DMS114 treated with DMSO at 0.1 percent for 48 hours (cell line): Measurements from ENCODE around the gene TTLL12.

ENCODE experiments used
- DNase-seq: peaks from one replicate; lab custom pipeline; 2025; ENCODE audit not compliant: unreplicated experiment; lab: John Stamatoyannopoulos, UW

TTLL12 gene

DNA sequence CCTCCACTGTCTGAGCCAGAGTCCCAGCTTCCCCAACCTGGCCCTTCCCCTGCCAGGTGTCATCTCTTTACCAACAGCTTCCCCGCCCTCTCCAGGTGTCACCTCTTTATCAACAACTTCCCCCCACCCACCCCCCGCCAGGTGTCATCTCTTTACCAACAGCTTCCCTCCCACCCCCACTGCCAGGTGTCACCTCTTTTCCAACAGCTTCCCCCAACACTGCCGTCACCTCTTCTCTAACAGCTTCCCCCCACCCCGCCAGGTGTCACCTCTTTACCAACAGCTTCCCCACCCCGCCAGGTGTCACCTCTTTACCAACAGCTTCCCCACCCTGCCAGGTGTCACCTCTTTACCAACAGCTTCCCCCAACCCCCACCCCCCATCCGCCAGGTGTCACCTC is 29.8 kb upstream of the TTLL12 start:
- no peak for DNase-seq

DNA sequence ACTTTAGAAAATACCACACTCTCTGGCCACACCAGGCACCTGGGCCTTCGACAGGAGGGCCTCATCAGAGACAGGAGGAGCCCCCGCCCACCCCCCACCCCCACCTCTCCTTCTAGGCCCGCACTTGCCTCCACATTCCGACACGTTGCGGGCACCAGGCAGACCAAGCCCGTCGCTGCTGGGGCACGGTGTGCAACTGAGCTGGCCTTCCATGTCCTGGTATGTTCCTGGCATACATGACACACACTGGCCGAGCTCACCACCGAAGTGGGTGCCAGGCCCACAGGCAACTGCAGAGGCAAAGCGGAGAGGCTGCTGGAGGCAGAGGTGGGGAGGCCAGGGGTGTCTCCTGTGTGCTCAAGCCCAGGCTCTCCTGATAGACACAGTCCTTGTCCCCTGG is 27.0 kb upstream of the TTLL12 start:
- DNase-seq = no peak

DNA sequence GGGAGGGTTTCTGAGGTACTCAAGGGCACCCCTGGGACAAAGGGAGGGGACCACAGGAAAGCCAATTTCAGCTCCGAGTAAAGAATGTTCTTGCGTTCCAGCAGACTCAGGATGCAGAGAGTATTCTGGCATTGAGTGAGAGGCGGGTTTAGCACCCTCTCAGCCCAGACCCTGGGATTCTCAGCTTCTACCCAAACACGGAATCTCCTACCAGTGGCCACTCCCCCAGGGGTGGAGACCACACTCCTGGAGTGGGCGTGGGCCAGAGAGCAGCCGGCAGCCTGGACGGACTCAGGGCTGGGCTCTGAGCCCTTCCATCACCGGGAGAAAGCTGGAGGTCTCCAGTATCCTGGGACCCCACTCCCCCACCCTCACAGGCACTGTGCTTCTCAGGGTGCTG is 26.1 kb upstream of the TTLL12 start:
- DNase-seq = no peak

DNA sequence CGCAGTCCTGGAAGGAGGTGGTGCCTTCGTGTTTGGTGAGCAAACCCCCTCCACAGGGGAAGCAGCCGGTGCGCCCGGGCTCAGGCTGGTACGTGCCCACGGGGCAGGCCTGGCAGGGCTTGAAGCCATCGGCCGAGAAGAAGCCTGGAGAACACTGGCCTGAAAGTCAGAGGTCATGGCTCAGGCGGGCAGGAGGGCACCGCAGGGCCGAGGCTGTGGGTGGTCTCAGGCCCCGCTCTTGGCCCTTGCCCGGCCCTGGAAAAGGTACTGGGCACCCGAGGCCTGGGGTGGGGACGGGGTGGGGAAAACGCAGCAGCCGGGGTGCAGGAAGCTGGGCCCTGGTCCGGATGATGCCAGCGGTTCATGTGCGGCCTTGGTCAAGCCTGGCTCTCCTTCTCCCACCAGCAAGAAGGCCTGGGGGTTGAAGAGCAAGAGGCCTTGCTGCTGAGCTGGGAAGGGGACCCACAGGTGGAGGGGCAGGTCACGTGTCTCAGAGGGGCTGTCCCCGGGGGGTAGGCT is 25.6 kb upstream of the TTLL12 start:
- DNase-seq = no peak

DNA sequence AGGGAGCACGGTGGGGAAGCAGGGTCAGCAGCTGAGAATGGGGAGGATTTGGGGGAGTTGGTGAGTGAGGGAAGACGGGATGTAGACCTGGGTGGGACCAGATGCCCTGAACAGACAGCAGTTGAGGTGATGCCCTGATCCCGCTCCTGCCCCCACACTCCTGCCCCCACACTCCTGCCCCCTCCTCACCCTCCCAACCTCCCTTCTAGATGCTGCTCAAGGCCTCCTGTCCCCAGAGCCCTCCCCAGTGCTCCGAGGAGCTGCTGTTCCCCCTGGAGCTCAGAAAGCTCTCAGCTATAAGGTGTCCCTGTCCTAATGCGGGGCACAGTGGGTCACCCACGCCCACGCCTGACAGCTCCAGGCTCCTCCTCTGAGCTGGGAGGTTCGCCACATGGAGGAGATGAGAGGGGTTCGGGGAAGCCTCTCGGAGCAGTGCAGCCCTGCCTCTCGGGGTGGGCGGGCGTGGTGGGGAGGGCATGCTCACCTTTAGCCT is 25.1 kb upstream of the TTLL12 start:
- DNase-seq = no peak

DNA sequence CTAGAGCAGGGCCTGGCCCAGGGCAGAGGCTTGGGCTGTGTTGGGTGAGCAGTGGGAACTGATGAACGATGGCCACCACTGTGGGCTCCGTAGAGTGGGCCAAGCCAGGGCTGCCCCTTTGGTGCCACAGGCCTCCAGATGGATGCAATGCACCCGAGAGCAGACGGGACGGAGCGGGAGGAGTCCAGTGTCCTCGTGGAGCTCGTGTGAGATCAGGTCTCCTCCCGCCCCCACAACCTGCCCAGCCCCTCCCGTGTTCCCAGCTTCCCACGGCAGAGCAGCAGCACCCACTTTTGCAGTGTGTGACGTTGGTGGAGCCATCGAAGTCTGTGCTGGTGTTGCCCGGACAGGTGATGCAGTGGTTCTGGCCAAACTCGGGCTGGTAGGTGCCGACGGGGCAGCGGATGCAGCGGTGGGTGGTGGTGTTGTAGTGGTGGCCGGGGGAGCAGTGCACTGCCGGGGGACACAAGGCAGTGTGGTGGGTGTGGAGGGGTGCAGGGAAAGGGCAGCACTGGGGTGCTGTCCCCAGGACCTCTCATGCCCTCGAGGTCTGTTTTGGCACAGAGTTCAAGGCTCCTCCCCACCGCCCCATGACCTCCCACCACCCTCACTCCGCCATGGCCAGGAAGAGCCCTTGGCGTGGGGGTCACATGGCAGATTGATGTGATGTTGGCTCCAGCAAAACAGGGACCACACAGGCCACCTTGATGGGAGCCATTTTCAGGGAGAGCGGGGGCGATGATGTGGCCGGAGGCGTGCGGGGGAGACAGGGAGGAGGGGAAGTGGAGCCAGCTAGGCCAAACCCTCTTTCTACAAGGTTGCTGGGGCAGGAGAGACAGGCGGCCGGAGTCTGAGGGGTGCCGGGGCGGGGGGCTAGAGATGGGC is 23.9 kb upstream of the TTLL12 start:
- DNase-seq = no peak

DNA sequence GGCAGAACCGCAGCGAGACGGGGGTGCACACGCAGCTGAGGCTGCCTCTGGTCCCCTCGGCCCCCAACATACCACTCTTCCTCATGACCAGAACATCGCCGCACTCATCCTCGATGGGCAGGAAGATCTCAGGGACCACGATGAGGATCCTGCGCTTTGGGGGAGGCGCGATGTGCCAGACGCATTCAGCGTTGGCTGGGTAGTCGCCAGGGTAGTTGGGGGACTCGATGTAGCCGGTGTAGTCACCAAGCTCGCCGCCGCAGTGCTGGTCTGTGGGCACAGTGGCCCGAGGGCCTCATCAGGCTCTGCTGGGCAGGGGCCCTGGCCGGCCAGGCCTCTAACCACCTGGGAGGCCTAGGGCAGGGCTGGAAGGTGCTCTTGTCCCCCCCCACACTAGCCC is 23.0 kb upstream of the TTLL12 start:
- DNase-seq = no peak

DNA sequence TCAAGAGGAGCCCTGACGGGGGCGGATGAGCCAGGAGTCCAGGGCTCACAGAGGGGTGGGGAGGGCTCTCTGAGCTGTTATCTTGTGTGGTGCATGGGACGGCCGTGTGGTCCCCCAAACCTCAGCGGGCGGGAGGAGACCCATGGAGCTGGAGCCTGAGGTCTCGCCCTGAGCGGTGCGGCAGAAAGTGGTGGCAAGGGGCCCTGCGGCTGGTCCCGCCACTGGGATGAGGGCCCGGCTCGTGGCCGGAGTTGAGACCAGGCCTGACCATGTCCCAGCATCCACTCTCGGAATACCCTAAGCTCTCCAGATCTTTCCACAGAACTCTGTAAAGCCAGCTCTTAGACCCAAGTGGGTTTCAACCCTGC is 22.6 kb upstream of the TTLL12 start:
- DNase-seq = no peak

DNA sequence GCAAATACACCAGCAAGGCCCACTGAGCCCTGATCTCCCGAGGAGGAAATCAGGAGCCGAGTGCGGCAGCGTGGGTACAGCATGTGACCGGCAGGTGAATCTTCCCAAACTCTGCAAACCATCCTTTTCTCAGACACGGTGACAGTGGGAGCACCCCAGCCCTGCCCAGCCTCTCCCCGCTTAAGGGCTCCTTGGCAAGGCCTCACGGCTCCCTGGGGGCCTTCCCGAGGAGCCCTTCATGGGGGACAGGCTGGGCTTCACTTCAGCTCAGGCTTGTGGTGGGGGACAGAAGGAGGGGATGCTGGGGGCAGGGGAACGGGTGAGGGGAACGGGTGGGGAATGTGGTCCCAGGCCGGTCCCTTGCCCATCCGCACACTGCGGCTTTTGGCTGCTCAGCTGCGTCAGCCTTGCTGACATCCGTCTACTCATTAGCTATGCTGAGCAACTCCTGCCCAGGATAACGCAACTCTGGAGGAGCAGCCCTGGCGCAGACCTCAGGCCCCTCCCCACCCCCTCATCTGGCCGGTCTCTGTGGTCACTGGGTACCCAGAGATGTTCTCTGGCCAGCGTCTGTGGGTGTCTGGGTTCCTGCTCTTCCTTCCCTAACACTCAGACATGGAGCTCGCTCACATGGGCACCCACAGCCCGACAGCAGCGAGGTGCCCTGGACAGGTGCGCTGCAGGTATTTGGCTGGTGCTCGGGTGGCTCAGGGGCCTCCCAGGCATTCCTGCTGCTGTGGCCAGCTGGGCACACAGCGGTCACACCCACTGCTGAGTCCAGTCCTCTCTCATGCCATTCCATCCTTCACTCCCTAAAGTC is 22.0 kb upstream of the TTLL12 start:
- no peak for DNase-seq

DNA sequence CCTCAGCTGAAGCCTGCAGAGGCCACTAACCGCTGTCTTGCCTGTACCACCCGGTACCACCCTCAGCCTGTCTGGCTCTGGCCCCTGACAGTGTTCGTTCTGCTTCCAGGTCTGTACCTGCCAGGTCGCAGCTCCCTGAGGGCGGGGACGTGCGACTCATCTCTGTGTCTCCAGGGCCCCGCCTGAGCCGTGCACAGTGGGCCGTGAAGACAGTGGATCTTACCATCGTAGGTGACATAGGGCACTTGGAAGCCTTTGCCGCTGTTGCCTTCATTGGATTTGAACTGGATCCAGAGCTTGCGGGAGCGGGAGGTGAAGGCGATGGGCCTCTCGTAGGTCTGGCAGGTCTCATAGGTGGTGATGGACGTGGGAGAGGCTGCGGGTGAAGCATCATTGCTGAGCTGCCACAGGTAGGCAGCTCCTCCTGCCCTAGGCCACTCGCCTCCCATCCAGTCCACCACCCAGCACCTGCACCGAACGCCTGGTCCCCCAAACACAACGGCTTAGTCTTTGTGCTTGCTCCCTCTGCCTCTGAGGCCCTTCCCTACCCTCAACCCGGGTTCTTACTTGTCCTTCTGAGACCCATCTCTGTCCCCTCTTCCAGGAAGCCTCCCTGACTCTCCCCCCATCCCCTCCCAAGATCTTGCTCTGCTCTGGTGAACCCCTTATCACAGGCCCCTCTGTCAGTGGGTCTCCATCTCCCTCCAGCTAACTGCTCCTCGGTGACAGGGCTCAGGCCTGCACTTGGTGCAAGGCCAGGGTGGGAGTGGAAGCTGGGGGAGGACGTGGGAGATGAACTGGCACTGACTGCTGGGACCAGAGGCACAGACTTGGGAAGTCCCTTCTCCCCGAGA is 21.1 kb upstream of the TTLL12 start:
- DNase-seq = no peak

DNA sequence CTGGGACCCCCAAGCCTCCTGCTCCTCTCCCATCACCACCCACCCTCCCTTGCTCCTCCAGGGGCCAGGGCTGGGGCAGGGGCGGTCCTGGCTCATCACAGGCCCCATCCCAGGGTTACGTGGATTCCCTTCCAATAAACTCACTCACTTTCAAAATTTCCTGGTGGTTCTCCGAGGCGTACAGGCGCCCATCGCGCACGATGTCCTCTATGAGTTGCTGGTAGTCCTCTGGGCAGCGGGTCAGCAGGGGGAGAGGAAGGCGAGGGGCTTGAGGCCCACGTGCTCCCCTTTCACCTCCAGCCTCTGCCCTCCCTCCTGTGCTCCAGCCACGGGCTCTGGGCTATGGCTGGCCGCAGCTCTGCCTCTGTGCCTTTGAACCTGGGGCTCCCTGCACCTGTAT is 20.5 kb upstream of the TTLL12 start:
- no peak for DNase-seq

DNA sequence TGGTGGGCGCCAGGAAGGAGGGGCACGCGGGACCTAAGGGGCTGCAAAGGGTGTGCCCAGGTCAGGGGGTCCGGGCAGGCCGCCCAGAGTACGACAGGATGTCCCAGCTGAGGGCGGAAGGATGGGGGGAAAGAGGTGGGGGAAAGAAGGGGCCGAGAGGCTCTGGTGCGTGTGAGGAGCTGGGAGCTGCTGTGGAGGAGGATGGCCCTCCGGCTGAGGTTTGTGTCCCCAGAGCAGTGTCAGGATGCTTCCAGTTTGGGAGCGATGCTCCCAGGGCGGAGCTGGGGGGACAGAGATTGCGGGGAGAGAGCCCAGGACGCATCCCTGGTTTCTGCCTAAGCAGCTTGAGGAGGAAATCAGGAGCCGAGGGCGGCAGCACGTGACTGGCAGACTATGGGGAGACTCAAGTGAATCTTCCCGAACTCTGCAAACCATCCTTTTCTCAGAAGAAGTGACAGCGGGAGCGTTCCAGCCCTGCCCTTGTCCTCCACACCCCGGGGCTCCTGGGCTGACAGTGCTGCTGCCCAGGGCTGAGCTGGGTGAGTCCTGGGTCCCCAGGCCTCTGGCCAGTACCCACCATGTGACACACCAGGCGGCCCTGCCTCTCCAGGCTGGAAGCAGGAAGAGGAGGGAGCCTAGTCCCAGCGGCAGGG is 19.7 kb upstream of the TTLL12 start:
- no peak for DNase-seq

DNA sequence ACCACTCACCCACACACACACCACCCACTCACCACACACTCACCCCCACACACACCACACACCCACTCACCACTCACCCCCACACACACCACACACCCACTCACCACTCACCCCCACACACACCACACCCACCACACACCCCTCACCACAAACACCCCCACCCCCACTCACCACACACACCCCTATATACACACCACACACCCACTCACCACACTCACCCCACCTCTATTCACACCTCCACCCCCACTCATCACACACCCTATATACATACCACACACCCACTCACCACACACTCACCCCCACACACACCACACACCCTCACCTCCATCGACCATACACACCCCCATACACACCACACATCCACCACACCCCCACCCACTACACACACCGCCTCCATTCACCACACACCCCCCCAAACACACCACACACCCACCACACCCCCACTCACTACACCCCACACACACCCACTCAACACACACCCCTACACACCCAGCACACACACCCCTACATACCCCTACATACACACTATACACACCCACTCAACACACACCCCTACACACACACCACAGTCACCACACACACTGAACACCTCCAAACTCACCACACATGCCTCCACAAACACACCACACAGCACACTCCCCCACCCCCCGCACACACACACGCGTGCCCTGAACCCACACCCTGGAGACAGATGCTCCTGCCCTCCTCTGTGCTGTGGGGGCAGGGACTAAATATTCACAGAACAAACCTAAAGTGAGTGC is 19.0 kb upstream of the TTLL12 start:
- no peak for DNase-seq

DNA sequence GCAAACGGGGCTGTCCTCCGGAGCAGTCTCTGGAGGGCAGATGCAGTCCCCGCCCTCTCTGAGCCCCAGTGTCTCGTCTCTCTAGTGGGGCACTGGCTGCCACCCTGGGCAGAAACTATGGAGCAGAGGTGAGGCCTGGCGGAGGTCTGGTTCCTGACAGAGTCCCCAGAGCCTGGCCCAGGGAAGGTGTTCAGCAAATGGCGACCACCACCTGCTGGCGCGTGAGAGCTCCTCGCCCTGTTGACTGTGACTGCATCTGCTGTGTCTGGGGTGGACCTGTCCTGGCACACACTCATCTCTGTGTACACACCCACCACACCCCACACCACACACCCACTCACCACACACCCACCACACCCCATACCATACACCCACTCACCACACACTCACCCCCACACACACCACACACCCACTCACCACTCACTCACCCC is 18.3 kb upstream of the TTLL12 start:
- DNase-seq = no peak

DNA sequence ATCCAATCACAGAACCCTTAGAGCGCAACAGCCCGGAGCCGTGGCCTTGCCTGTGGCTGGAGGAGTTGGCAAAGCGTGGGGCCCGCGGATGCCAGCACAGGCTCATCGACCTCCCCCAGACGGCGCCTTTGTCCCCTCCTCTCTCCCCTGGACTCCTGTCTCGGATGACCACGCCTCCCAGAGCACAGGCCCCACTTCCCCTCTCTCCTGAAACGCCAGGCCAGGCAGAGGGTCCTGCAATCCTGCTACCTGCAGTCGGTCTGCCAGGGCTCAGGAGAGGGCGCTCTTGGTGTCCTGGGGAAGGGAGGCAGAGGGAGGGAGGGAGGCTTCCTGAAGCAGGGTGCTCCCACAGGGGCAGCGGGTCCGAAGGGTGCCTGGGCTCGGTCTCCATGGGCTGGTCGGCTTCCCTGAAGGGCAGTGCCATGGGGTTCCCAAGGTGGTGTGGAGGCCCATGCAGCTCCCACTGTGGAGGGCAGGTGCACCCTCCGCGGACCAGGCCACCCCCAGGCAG is 16.6 kb upstream of the TTLL12 start:
- DNase-seq = no peak

DNA sequence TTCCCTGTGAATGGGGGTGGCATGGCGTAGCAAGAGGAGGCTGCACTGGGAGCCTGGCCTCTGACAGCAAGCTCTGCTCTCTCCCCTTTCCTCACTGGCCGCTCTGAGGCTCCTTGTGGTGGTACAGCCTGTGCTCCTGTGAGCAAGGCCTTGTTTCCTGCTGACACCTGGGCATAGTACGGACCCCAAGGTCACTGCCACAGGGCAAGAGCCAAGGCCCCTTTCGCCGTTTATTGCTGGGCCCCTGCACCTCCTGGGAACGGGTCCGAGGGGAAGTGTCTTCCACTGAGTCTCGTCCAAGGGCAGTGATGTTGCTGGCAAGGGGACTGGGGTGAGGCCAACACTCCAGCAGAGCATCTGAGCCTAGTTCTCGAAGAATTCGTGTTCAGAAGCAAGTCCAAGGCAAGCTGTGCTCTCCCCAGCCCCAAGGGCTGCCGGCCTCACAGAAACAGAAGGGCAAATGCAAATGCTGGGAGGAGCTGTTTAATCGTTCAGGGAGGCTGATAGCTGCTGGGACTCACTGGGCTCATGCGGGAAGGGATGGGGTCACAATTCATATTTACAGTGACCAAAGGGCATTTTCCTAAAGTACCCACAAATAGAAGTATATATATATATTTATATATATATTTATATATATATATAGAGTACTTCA is 15.9 kb upstream of the TTLL12 start:
- no peak for DNase-seq

DNA sequence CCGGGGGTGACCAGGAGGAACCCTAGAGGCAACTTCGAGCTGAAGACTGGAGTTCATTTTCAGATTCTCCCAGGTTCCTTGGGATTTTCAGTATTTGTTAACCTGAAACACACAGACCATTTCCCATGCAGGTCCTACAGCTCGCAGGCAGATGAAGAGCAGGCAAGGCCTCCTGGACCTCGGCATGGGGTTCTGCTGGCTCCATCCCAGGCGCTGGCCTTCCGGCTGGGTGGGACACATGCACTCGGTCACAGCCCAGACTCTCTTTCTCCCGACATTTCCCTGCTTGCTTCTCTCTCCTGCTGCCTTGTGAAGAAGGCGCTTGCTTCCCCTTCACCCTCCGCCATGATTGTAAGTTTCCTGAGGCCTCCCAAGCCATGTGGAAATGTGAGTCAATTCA is 15.4 kb upstream of the TTLL12 start:
- DNase-seq = no peak

DNA sequence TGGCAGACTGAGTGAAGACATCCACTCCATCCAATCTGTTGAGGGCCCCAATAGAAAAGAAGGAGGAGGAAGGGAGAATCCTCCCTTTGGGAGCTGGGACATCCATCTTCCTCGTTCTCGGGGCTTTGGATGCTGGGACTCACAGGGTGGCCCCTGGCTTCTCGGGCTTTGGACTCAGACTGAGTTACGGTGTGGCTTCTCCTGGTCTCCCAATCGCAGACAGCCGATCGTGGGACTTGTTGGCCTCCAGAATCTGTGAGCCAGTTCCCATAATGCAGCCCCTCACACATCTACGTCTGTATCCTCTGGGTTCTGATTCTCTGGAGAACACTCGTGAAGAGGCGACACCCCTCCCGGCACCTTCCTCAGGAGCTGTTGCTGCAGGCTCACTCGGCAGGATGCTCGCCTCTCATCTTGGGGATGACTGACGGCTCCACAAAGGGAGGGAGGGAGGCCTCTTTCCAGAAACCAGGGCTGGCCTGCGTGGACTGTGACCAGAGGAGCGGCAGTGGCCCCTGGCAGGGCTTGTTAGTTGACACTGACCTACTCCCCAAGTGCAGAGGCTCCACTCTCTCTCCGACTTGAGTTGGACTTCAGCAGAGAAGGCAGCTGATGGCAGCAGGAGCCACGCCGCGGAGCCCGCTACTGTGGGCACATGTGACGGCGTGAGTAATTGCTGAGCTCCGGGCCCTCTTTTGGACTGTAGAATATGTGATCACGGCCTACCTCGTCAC is 14.7 kb upstream of the TTLL12 start:
- no peak for DNase-seq
